AG09319 (cell line): ENCODE measurements around the gene OXTR.

ENCODE experiments used
- DNase-seq: peaks from one replicate; pipeline ENCODE4 v3.0.0-alpha.2; 2010; ENCODE audit warnings: low read depth; ENCODE audit errors: extremely low read depth
- TF ChIP-seq, protein P1 (sequence below): IDR thresholded peaks from 2 replicates; pipeline ENCODE4 v1.5.1; 2011; ENCODE audit warnings: low read depth, mild to moderate bottlenecking, inconsistent platforms, low read length, moderate library complexity

The OXTR gene

DNA sequence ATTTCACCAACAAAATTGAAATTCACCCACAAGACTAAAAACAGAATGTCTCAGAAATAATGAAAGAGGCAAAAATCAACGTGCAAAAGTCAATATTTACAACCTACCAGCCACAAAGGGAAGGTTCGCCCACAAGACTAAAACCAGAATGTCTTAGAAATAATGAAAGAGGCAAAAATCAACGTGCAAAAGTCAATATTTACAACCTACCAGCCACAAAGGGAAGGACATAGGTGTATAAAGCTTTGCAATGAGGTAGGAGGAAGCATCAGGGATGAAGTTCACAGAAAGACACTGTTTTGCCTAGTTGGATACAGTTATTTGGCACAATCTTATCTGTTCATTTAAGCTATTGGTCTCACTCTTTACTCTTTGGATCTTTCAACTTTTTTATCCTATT, 14.3 kb downstream of the OXTR start:
- DNase-seq, result no peak
- TF ChIP-seq, protein P1, sequence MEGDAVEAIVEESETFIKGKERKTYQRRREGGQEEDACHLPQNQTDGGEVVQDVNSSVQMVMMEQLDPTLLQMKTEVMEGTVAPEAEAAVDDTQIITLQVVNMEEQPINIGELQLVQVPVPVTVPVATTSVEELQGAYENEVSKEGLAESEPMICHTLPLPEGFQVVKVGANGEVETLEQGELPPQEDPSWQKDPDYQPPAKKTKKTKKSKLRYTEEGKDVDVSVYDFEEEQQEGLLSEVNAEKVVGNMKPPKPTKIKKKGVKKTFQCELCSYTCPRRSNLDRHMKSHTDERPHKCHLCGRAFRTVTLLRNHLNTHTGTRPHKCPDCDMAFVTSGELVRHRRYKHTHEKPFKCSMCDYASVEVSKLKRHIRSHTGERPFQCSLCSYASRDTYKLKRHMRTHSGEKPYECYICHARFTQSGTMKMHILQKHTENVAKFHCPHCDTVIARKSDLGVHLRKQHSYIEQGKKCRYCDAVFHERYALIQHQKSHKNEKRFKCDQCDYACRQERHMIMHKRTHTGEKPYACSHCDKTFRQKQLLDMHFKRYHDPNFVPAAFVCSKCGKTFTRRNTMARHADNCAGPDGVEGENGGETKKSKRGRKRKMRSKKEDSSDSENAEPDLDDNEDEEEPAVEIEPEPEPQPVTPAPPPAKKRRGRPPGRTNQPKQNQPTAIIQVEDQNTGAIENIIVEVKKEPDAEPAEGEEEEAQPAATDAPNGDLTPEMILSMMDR, result no peak

DNA sequence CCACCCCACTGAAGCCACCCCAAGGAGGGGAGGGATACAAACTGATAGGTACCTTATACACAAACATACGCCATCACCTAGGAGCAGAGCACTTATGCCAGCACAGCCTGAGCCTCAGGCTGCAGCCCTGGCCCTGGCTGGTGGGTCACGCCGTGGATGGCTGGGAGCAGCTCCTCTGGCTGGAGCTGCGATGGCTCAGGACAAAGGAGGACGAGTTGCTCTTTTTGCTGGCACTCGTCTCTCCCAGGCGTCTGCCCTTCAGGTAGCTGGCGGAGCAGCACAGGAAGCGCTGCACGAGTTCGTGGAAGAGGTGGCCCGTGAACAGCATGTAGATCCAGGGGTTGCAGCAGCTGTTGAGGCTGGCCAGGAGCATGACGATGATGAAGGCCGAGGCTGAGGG, 16.6 kb downstream of the OXTR start:
- TF ChIP-seq, protein P1, result no peak

DNA sequence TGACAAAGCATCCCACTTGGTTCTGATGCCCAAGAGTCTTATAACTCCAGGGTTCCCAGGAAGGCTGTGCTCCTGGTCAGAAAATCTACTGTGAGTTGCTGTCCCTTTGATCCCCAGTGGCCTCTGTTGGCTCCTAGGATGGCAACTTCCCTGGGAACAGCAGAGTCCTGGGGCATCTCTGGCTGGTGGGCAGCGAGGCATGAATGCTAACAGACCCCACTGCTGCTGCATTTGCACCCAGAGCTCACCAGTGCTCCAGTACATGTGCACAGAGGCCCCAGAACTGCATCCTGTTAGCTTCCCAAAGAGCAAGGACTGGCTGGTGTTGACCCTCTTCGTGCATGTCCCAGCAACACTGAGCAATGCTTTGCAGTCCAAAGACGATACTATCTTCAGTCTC, 20.1 kb downstream of the OXTR start:
- TF ChIP-seq, protein P1, result no peak

More for the DNA sequence above, 16.6 kb downstream of the OXTR start:
- DNase-seq, result no peak

DNA sequence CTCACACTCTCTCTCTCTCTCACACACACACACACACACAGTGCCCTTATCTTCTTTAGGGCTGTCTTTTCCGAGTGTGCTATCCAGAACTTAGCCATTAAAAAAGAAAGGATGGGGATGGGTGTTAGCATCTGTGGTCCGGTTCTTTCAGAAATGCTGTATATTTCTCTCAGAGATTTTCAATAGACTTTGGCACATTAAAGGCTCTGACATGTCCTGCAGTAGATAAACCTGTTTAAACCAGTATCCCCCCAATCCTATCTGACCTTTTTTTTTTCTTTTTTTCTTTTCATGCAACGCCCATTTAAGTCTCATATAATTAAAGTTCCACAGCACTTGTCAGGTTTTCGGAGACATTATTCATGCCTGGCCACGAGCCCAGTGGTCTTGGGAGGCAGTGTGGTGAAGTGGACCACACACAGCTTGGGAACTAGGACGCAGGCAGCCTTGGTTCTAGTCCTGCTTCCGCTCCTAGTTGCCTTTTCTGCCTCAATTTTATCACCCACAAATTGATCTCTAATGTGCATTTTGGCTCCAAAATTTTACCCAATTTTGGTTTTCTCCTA, 22.6 kb downstream of the OXTR start:
- TF ChIP-seq, protein P1, result no peak
- DNase-seq, result no peak

More for the DNA sequence above, 20.1 kb downstream of the OXTR start:
- no peak for DNase-seq

DNA sequence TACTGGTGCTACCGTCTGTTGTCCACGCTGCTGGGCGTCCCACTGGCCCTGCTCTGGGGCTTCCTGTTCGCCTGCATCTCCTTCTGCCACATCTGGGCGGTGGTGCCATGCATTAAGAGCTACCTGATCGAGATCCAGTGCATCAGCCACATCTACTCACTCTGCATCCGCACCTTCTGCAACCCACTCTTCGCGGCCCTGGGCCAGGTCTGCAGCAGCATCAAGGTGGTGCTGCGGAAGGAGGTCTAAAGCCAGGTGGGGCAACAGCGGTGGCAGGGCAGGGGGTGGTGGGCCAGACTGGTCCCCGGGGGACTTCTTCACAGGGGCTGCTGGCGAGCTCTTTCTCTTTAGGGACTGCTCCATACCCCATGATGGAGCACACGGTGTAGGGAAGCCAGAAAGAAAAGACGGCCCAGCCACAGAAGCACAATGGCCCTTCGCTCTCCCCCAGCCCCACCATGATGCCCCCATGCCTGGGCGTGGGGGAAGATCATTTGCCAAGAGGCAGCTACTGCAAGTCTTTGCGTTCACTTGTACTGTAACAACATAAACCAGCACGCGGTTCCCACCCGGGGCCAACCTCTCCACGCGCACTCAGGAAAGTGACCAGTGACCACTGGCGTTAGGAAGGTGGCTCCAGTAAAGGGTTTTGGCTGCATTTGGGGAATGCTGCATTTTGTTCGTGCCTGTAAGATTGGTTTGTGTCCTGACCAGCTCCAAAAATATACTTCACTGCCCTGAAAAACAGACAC, 23.6 kb downstream of the OXTR start:
- TF ChIP-seq, protein P1, result no peak

DNA sequence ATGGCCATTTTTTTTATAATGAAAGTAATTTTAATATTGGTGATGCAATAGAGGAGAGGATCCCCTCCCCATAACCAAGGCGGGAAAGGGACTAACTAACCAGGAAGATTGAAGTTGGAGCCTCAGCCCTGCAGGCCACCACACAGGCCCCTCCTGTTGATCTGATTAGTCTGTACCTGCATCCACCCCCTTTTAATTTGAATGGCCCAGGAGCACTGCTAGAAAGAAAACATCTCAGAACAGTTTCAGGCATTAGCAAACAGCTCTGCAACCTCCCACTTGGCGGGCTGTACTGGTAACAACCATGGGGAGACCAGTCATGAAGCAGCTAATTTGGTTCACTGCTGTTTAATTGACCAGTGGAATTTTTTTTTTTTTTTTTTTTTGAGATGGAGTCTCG, 25.5 kb downstream of the OXTR start:
- DNase-seq, result no peak
- TF ChIP-seq, protein P1, result no peak

More for the DNA sequence above, 23.6 kb downstream of the OXTR start:
- no peak for DNase-seq

DNA sequence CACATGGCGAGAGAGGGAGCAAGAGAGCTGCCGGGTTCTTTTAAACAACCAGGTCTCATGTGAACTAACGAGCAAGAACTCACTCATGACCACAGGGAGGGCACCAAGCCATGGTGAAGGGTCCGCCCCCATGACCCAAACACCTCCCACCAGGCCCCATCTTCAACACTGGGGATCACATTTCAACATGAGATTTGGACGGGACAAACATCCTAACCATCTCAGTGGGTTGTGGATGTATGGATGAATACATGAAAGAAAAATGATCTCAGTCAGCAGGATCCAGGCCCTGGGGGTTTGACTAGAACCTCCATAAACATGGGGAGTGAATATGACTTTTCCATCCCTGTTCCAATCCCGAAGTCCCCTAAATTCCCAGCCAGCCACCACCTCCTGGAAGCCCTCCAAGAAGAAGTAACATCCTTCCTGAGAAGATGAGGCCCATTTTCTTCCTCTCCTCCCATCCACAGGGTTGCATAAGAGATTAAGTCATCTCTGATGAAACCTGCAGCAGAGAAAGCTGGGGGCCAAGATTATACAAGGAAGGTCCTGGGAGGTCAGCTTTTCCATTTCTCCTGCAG, 26.3 kb downstream of the OXTR start:
- DNase-seq, result no peak
- TF ChIP-seq, protein P1, result no peak
